Breast epithelium (tissue), 4 donors: ENCODE results near the gene CELF5. TPM values are rescaled to one million over a fixed set of nuclear protein-coding genes. Genes with fewer than 3 reads are reported as not detected.

Source experiments
- DNase-seq, 2 donors: peaks; one replicate each; pipeline ENCODE4 v3.0.0-alpha.2; 2019; ENCODE audit warnings: low spot score in 2 of 2
- H3K27ac ChIP-seq, 2 donors: fragments of 200-600 bp; sonication (generic) in 1 of 2; one replicate each; pipeline ENCODE4 v1.5.1; 2016 to 2019; ENCODE audit warnings: mild to moderate bottlenecking in 1 of 2
- H3K27me3 ChIP-seq, 2 donors: fragments of 200-600 bp; sonication (generic) in 1 of 2; one replicate each; pipeline versions ENCODE4 v1.5.1 to v1.6.0; 2017 to 2019; ENCODE audit warnings: control low read depth in 1 of 2, mild to moderate bottlenecking in 1 of 2
- H3K36me3 ChIP-seq: fragments of 200-600 bp; one replicate; pipeline ENCODE4 v1.5.1; 2019
- H3K4me1 ChIP-seq, 2 donors: fragments of 200-600 bp; sonication (generic); one replicate each; pipeline ENCODE4 v1.5.1; 2016 to 2019; ENCODE audit warnings: control low read depth in 1 of 2
- H3K4me3 ChIP-seq, 3 donors: fragments of 200-600 bp; sonication (generic); 1 replicate in 2 of 3; 2 replicates in 1 of 3; pipeline ENCODE4 v1.5.1; 2016 to 2019; ENCODE audit warnings: mild to moderate bottlenecking in 3 of 3, moderate library complexity in 2 of 3
- H3K9me3 ChIP-seq, 2 donors: fragments of 200-600 bp; sonication (generic) in 1 of 2; one replicate each; pipeline ENCODE4 v1.5.1; 2016 to 2019; ENCODE audit warnings: control low read depth in 1 of 2
- POLR2A ChIP-seq: fragments of 450-650 bp; IDR thresholded peaks from one replicate; pipeline ENCODE4 v1.6.1; 2016; ENCODE audit warnings: antibody characterized with exemption, mild to moderate bottlenecking, moderate library complexity
- POLR2AphosphoS5 ChIP-seq, 3 donors: sonication (generic); formaldehyde crosslinking; IDR thresholded peaks; one replicate each; pipeline ENCODE4 v1.6.1; 2017; ENCODE audit warnings: antibody characterized with exemption in 3 of 3
- intact Hi-C: fragments of 100-400 bp; cut with DNase I; formaldehyde crosslinking; loops from one replicate; pipeline ENCODE4 v1.15.1; 2023; ENCODE audit warnings: low total_unique reads
- total RNA-seq, 3 donors: library from RNA; depleted of rRNA; stranded (reverse); fragments of >200 nt; gene quantifications; one replicate each; pipeline ENCODE4 v1.1.0, GENCODE V29; 2016
- TF ChIP-seq, protein P1 (sequence below), 3 donors: fragments of 450-650 bp; IDR thresholded peaks; one replicate each; pipeline ENCODE4 v1.5.1; 2016 to 2017; ENCODE audit warnings: antibody characterized with exemption in 3 of 3, mild to moderate bottlenecking in 3 of 3, moderate library complexity in 3 of 3

Gene CELF5
- total RNA-seq, 3 donors from 2014 or later: 0.33 to 0.59 TPM; not detected in 1

DNA sequence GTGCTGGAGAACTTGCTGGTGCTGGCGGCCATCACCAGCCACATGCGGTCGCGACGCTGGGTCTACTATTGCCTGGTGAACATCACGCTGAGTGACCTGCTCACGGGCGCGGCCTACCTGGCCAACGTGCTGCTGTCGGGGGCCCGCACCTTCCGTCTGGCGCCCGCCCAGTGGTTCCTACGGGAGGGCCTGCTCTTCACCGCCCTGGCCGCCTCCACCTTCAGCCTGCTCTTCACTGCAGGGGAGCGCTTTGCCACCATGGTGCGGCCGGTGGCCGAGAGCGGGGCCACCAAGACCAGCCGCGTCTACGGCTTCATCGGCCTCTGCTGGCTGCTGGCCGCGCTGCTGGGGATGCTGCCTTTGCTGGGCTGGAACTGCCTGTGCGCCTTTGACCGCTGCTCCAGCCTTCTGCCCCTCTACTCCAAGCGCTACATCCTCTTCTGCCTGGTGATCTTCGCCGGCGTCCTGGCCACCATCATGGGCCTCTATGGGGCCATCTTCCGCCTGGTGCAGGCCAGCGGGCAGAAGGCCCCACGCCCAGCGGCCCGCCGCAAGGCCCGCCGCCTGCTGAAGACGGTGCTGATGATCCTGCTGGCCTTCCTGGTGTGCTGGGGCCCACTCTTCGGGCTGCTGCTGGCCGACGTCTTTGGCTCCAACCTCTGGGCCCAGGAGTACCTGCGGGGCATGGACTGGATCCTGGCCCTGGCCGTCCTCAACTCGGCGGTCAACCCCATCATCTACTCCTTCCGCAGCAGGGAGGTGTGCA, 45.3 kb upstream of the CELF5 start:
- TF ChIP-seq POLR2AphosphoS5 (IDR thresholded peaks at IDR 0.05): no peak
- TF ChIP-seq, protein P1, sequence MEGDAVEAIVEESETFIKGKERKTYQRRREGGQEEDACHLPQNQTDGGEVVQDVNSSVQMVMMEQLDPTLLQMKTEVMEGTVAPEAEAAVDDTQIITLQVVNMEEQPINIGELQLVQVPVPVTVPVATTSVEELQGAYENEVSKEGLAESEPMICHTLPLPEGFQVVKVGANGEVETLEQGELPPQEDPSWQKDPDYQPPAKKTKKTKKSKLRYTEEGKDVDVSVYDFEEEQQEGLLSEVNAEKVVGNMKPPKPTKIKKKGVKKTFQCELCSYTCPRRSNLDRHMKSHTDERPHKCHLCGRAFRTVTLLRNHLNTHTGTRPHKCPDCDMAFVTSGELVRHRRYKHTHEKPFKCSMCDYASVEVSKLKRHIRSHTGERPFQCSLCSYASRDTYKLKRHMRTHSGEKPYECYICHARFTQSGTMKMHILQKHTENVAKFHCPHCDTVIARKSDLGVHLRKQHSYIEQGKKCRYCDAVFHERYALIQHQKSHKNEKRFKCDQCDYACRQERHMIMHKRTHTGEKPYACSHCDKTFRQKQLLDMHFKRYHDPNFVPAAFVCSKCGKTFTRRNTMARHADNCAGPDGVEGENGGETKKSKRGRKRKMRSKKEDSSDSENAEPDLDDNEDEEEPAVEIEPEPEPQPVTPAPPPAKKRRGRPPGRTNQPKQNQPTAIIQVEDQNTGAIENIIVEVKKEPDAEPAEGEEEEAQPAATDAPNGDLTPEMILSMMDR (IDR thresholded peaks at IDR 0.05): no peak
- no peaks in the 10 kb centered on the region for H3K9me3 ChIP-seq
- DNase-seq: no peak
- peak overlapping the region; percentile 17 to 51 (median 28) for H3K4me3 ChIP-seq
- intact Hi-C loops: no loop called here
- H3K27me3 ChIP-seq: no peaks in the 10 kb centered on the region
- H3K27ac ChIP-seq: peak overlapping the region in 1 of 2 donors; percentile 20
- no peaks in the 10 kb centered on the region for H3K4me1 ChIP-seq
- H3K36me3 ChIP-seq: no peaks in the 10 kb centered on the region

DNA sequence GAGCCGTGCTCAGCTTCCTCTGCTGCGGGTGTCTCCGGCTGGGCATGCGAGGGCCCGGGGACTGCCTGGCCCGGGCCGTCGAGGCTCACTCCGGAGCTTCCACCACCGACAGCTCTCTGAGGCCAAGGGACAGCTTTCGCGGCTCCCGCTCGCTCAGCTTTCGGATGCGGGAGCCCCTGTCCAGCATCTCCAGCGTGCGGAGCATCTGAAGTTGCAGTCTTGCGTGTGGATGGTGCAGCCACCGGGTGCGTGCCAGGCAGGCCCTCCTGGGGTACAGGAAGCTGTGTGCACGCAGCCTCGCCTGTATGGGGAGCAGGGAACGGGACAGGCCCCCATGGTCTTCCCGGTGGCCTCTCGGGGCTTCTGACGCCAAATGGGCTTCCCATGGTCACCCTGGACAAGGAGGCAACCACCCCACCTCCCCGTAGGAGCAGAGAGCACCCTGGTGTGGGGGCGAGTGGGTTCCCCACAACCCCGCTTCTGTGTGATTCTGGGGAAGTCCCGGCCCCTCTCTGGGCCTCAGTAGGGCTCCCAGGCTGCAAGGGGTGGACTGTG, 44.6 kb upstream of the CELF5 start:
- H3K27ac ChIP-seq: no peak overlapping the region
- TF ChIP-seq, protein P1 (IDR thresholded peaks at IDR 0.05): no peak
- TF ChIP-seq POLR2AphosphoS5 (IDR thresholded peaks at IDR 0.05) (no peak), POLR2A (no peak)

DNA sequence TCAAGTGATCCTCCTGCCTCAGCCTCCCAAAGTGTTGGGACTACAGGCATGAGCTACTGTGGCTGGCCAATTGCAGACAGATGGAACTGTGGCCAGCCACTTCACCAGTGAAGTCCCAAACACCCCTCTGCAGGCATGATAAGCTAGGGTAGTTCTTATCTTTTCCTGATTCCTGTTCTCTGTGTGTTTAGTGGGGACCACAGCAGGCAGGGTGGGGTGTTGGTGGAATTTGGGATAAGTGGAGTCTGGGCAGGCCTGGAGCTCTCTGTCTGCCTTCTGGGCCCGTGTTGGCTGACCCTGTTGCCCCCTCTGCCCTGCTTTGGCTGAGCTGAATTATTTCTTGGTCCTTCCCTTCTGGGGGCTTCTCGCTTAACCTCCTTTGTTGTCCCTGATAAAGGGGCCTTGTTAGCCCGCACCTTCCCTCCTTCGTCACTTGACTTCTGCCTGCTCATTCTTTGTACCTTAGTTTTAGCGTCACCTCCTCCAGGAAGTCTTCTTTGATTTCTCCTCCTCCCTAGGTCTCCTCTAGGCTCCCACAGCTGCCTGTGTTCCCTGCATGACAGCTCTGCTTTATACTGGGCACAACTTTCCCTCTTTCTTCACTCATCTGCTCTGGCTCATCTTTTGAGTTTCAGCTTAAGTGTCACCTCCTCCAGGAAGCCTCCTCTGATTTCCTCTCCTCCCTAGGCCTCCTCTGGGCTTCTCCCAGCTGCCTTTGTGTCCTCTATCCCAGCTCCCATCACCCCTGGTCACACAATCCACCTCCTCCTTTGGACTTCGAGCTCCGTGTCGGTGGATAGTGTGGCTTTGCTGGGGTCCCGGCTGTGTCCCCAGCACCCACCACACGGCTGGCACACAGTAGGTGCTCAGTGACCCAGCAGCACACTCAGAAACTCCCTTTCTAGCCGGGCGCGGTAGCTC, 40.5 kb upstream of the CELF5 start:
- intact Hi-C loops: no loop called here
- no peak for DNase-seq
- no peaks in the 10 kb centered on the region for H3K9me3 ChIP-seq
- H3K4me3 ChIP-seq: no peak overlapping the region
- H3K36me3 ChIP-seq: no peaks in the 10 kb centered on the region
- H3K27me3 ChIP-seq: no peaks in the 10 kb centered on the region
- no peak overlapping the region for H3K27ac ChIP-seq
- peaks cover 6 to 20% of the 10 kb centered on the region in 2 donors for H3K4me1 ChIP-seq
- no peak for TF ChIP-seq POLR2A
- TF ChIP-seq, protein P1 (IDR thresholded peaks at IDR 0.05): no peak
- TF ChIP-seq POLR2AphosphoS5 (IDR thresholded peaks at IDR 0.05): no peak

More for the DNA sequence above, 44.6 kb upstream of the CELF5 start:
- Histone ChIP-seq H3K4me3 (peak overlapping the region; percentile 17 to 51 (median 28)), H3K36me3 (no peaks in the 10 kb centered on the region), H3K9me3 (no peaks in the 10 kb centered on the region), H3K4me1 (peaks cover 0 to 3% of the 10 kb centered on the region in 2 donors), H3K27me3 (no peaks in the 10 kb centered on the region)
- intact Hi-C loops: no loop called here
- no peak for DNase-seq

DNA sequence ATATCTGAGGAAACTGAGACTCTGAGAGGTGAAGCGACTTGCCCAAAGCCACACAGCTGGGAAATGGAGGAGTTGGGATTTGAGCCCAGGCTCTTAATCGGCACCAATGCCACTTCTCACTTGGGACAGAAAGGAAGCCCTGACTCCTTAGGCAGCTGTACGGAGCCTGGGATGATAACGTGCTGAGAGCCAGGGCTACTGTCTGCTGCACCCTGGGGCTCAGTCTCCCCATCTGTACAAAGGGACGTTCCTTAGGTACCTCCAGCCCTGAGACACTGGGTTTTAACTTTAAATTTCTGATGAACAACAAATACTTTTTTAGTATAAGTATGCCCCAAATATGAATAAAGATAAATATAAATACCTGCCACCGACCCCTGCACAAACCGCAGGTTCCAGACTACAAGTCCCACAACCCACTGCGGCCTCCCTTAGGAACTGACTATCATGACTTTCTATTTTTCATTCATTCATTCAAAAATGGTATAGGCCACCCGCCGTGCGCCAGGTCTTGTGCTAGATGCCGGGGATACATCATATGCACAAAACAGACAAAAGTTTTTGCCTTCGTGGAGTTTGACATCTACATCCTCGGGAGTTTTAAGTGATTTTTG, 39.5 kb upstream of the CELF5 start:
- no peaks in the 10 kb centered on the region for H3K27me3 ChIP-seq
- peak overlapping the region in 1 of 2 donors; percentile 75 for H3K27ac ChIP-seq
- H3K36me3 ChIP-seq: no peaks in the 10 kb centered on the region
- no peak for TF ChIP-seq POLR2AphosphoS5 (IDR thresholded peaks at IDR 0.05)
- intact Hi-C loops: no loop called here
- no peaks in the 10 kb centered on the region for H3K9me3 ChIP-seq
- peaks cover 6 to 20% of the 10 kb centered on the region in 2 donors for H3K4me1 ChIP-seq
- peak in 1 of 2 donors; percentile 69 for DNase-seq
- H3K4me3 ChIP-seq: peak overlapping the region; percentile 74 to 95 (median 91)

DNA sequence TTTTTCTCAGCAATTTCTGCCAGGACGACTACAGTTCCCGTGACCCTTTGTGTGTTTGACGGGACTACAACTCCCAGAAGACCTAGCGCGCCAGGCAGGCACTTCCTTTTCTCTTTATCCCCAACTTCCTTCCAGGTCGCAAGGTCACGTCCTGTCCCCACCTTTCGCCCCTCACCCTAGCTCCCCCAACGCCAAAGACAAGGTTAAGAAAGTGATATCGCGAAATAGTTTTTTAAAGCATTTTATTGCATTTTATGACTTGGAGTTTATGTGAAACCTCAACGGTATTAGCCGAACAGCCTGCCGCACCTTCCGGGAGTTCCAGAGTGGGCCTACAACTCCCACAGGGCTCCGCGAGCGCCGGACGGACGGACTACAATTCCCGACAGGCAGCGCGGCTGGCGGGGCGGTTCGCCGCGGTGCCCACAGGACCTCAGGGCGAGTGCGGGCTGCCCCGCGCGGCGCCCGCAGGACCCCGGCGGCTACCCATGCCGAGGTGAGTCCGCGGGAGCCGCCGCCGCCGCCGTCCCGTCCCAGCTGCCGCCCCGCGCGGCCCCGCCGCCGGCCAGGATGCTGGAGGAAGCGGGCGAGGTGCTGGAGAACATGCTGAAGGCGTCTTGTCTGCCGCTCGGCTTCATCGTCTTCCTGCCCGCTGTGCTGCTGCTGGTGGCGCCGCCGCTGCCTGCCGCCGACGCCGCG, 38.9 kb upstream of the CELF5 start, which contains the start of gene NCLN:
NCLN (plus strand) TSS at position 470 of the 699 bp plus-strand sequence; CDS start at position 571, 101 bp downstream.
- Histone ChIP-seq H3K9me3 (no peaks in the 10 kb centered on the region), H3K36me3 (no peaks in the 10 kb centered on the region), H3K4me3 (peak within 1 kb of the TSS; percentile 74 to 95 (median 91)), H3K27ac (peak within 1 kb of the TSS; percentile 62 to 75), H3K27me3 (no peaks in the 10 kb centered on the region), H3K4me1 (peaks cover 6 to 20% of the 10 kb centered on the region in 2 donors)
- DNase-seq: peak; percentile 90 to 92
- intact Hi-C loops: no loop called here
- TF ChIP-seq POLR2A: no peak
- peak; percentile 73 to 82 (median 75) for TF ChIP-seq POLR2AphosphoS5 (IDR thresholded peaks at IDR 0.05)
